ENCODE data around the gene UXS1.

- TF ChIP-seq CTCF (IDR thresholded peaks at IDR 0.05) (no peak), EZH2 (IDR thresholded peaks at IDR 0.05) (no peak)
Observed at GRCh38 chr2:106193977-106194778, at the start of gene UXS1.

Measured in neural progenitor cell (in vitro differentiated cells).